SIG-M5 (cell line): ENCODE data around the gene ZCCHC14.
"Not testable (repeated sequence)": the region's sequence is repeated elsewhere in the genome, so short reads cannot be mapped to it uniquely, and the experiment has no call there.

Experiments
- DNase-seq: peaks from one replicate; lab custom pipeline; 2025; lab: John Stamatoyannopoulos, UW

ZCCHC14 gene

DNA sequence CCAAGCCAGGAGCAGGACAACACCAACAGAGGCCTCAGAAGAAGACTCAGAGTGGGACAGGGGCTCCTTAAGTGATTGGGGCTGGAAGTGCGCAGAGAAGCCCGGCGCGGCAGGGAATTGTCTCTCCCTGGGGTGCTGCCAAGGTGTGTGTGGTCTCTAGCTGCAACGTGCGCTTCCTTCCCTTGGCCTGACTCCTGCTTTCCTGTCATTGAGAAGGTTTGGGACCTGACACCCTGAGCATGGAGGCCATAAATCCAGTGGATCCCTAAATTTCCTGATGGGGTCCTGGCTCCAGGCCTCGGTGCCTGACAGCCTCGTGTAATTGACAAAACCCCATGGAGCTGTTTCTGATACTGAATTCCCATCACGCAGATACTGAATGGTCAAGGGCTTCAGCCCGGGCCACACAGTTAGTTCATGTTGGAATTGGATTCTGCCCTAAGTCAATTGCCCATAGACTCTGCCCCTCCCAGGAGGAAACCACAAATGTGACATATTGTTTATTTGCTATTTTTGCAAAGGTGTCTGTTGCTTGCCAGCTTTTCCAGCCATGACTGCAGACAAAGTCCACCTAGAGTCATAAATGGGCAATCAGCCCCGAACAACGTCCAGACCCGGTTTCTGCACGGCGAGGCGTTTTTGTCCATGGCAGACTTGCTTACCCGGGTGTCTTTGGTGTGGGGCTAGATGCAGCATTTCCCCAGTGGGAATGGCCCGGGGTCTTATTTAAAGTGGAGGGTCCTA lies 4.4 kb upstream of the ZCCHC14 start:
- DNase-seq = not testable (repeated sequence)

DNA sequence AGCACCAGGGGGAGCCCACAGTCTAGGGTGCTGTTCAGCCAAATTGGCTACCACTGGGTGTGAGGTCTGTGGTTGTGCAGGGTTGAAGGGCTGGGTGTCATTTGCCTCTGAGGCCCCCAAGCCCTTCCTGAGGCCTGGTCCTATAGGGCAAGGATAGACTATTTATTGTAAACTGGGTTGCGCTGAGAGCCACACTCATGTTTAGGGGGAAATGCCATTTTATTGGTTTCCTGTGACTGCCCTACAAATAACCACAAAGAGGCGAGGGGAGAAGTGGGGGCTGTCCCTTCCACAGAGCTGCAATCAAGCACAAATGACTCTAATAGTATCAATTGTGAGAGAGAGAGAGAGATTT lies 3.6 kb upstream of the ZCCHC14 start:
- no peak for DNase-seq

DNA sequence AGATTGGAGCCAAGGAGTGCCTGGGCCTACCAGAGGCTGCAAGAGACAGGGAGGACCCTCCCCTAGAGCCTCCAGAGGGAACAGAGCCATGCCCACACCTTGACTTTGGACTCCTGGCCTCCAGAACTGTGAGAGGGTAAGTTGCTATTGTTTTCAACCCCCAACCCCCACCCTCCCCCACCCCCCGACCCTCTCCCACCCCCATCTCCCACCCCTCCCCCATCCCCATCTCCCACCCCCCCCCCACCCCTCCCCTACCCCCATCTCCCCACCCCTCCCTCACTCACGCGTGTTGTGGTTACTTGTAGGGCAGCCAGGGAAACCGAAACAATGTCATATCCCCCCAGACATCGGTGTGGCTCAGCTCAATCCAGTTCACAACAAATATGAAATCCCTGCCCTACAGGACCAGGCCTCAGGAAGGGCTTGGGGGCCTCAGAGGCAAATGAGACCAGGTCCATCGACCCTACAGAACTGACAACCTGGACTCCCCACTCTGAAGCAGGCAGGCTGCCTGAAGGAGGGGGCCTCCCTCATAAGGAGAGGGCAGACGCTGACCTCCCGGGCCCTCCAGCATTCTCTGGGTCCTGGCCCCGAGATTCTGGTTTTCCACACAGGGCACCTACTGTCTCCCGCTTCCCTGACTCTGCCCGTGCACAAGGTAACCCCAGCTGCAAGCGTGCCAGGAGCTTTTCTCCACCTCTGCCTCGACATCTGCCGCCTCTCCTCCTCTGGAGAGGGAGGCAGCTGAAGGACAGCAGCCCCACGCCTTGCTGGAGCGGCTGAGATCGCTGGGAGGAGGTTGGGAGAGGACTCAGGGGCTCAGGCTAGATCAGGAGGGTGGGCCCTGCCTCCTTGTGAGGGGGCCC lies 3.0 kb upstream of the ZCCHC14 start:
- no peak for DNase-seq

DNA sequence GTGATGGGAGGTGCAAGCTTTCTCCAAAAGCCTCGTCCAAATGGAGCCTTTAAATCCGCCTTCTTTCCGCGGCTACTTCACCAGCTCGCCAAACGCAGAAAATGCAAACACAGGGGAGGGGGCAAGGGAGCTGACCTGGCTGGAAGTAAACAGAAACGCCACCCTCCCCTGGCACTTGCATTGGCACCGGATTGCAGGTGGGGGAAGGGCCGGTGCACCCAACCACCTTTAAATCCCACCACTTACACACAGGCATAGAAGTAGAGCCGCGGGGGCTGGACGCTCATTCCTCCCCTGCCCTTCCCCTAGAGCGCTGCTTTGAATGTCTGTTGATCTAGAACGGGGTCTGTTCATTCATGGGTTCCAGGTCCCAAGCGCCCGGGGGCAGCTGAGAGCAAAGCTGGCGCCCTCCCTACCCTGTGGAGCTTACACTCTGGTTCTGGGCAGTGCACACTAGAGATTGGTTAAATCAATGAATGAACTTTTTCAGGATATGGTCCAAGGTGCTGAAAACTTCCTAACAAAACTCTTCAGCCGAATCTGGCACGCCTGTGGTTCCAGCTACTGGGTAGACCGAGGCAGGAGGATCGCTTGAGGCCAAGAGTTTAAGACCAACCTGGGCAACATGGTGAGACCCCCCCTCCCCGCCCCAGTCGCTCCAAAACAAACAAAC lies 920 bp upstream of the ZCCHC14 start:
- no peak for DNase-seq

DNA sequence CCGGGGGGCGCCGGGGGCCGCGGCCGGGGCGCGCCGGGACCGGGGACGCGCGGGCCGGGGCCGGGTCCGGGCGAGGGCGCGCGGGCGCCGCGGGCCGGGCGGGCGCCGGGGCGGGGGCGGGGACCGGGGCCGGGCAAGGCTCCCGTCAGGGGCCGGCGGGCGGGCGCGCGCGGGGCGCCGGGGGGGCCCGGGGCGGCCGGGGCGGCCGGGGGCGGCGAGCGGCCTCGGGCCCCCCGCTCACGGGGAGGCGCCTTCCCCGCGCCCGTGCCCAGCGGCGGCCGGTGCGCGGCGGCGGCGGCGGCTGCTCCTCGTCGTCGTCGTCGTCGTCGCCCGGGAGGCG lies 563 bp downstream of the ZCCHC14 start:
- DNase-seq = no peak

DNA sequence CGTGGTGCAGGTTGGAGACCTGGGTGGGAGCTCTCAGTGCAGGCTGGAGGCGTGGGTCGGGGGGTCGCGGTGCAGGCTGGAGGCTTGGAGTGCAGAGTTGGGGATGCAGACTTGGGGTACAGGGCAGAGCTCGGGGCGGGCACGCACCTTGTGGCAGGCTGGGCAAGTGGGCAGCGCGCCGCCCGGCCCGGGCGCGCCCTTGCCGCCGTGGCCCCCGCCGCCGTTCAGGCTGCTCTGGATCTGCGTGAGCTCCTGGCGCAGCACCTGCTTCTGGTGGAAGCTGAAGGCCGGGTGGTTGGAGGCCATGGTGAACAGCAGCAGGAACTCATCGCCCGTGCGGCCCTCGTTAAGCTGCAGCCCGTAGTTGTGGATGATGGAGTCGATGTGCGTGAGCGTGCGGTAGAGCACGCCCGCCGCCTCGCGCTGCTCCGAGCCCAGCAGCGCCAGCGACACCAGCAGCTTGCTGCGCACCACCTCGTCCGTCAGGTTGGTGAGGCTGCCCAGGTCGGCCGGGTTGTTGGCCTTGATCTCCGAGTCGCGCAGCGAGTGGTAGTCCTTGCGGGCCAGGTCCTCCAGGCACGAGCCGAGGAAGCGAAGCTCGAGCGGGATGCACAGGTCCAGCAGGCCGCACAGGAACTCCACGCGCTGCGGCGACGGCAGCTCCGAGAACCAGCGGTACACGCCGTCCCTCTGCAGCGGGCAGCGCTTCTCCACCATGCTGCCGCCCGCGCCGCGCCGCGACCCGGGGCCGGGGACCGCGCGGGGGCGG lies 1.1 kb downstream of the ZCCHC14 start:
- no peak for DNase-seq

DNA sequence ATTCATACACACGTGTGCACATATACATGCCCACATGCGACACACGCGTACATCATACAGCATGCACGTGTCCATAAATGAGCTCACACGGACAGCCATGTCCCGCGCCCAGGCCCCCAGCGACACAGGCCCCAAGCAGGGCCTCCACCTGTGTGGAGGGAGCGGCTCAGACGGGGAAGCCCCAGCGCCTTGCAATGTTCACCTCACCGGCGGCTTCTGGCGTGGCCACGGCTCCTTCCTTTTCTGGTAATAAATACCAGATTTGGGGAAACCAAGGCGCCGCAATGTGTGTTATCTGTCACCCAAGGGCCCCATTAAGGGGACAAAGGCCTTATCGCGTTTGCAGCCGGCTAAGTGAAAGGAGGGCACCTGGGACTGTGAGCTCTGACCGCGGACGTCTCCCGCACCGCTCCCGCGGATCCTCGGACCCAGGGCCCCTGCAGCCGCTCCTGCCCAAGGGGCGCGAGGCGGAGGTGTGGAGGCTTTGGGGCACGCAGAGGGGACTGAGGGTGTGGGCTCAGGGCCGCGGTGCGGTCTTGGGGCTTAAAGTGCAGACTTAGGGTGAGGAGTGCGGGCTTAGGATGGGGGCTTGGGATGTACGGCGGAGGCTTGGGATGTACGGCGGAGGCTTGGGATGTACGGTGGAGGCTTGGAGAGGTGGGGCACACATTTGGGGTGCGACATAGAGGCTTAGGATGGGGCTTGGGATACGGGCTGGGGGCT lies 1.9 kb downstream of the ZCCHC14 start:
- not testable (repeated sequence) for DNase-seq

DNA sequence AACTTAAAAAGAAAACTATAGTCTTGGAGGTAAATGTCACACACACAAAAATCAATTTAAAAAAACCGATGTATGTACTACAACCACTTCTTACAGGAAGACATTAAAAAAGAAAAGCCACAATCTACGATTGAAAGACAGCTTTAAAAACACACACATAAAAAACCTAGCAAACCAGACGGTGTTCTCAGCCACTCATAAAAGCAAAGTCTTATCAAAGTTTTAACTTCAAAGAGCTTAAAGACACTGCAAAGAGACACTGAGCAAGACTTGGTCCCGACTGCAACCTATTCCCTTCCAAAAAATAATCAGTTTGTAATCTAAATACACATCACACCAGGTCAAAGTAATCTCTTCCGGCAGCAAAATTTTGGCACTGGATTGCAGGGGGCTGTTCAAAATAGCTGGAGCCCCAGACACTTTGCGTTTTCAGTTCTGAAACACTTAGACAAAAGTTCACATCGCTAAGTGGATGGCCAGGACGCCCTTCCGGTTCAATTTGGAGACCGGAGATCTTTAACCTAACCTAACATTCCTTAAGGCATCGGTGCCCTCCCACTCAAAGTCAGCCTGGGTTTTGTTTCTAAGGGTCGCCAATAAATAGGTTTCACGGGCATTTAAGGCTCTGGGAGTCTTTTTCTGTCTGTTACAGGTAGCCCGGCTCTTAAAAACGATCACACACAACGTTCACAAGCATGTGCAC lies 2.6 kb downstream of the ZCCHC14 start:
- DNase-seq = no peak

DNA sequence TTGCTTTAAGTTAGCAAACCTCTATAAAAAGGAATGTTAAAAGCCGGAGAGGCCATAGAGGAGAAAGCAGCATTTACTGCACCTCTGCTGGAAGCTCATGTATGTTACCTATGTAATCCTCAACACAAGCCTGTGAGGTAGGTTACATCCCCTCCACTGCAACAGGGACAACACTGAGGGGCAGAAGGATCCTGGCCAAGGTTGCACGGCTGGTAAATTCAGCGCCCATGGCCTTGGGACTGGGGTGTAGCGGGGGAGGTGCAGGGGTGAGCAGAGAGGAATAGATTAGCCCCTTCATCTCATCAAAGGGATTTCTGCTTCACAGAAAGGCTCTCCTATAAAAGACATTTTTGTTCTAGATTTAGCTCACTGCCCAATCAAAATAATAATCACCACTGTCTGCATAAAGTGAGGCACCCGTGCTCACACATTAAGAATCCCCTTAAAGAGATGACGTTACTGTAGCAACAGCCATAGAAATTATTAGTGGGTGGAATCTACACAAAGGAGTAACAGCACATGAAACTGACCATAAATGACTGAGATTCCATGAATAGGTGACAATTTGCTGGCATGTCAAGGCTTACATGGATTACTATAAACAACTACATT lies 3.3 kb downstream of the ZCCHC14 start:
- no peak for DNase-seq

DNA sequence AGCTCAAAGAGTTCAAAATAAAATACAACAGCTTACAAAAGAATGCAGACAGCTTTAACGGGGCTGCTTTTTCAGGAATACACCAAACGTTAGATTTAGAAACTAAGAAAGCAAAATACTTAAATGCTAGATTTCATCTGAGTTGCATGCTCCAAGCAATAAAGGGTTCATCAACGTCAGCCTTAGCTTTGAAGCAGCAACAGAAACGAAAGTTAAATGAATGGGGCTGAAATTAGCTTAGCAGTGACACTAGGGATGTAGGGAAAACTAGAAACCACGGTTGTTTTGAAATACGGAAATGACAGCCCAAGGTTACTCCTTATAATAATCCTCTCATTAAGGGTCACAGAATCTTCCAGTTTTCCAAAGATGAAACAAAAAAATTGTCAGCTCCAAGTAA lies 3.9 kb downstream of the ZCCHC14 start:
- DNase-seq = not testable (repeated sequence)

DNA sequence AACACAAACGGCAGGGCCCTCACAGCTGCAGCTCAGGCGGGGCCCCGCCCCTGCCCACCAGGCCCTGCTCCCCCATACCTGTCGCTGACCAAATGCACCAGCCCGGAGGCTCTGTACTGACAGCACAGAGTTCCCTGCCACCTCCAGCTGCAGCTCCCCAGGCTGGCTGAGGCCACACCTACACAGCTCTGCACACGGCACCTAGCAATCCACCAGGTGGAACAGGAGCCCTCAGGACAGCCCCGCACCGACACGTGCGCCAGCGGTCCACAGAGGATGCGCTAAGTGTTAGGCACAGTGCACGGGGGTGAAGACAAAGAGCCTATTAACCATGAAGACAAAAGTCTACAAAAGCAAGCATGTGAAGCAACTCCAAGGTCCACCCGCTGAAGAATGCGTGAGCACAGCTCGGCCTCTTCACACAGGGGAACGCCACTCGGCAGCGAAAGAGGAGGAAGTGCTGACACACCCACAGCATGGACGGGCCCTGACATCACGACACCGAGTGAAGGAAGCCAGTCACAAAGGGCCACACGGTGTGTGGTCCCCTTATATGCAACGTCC lies 5.4 kb downstream of the ZCCHC14 start:
- DNase-seq = no peak

DNA sequence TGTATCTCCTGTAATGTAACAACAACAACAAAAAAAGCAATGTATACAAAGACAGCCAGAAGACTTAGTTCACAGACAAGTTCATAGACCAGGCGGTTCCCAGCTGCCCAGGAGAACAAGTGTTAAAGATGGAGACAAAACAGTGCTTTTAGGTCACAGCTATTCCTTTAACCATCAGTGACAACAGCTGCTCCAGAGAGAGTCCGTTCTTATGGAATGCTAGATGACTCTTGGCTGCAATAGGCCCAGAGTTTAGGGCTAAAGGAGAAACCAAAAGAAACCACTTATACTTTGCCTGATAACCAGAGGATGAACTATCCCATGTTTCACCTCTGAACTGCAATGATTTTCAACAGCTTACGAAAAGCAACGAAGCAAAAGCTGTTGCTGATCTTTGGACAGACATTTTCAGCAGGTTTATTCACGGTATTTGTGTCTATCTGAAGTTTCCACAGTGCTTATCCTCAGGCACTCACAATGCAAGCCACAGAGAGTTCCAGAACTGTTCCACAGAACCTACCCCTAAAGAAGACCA lies 6.0 kb downstream of the ZCCHC14 start:
- no peak for DNase-seq

DNA sequence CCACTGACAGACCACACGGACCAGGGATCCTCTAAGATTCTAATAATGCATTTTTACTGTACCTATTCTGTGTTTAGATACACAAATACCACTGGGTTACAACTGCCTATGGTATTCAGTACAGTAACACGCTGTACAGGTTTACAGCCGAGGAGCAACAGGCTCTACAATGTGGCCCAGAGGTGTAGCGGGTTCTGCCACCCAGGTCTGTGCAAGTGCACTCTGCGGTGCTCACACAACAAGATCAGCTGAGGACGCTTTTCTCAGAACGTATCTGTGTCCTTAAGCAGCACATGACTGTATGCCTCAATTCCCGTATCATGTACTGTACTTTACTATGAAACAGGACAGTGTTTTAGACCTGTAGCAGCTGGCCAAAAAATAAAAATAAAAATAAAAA lies 6.5 kb downstream of the ZCCHC14 start:
- no peak for DNase-seq

DNA sequence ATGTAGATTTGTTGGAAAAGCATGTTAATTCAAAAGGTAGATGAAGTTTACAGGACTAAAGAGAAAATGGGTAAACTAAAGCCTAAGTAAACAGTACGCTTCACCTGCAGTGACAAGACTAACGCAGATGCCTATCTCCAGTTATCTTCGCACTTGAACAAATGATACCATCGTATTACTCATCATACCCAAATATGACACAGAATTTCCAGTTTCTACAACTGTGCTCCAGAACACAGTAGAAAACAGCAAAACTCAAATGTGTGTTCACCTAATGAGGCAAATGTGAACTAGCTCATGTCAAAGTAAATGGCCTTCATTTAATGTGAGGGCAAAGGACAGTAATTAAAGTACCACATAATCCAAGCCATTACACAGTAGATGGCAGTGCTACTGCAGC lies 7.0 kb downstream of the ZCCHC14 start:
- not testable (repeated sequence) for DNase-seq

DNA sequence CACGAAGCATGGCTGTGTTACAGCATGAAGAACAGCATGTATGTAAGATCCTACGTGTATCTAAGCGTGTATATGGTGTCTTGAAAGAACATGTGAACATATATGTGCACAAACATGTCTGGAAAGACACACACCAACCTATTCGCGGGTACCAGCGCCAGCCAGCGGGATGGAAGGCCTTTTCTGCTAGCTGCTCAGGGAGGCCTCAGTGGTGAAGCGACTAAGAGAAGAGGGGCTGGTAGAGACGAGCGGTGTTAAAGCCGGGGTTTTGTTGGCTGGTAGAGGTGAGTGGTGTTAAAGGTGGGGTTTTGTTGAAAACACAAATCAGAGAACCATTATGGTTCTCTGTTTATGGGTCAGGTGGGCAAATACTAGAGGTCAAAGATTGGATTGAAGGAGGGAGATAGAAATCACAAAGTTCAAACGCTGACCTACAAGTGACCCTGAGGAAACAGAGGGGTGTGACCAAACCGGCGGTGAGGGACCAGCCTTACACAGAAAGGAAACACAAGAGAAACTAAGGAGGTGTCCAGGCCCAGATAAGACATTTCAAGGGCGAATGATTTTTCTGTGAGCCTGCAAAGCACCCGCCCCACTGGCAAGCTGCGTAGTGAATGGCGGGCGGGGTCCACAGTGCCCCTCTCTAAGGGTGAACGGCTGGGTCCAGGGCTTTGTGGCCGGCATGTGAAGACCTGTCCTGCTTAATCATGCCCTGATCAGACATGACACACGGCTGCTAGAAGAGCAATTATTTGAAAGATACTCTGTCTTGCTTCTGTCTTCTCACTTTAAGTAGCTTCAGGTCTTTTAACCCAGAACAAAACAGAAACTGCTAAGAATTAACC lies 8.1 kb downstream of the ZCCHC14 start:
- DNase-seq = no peak

DNA sequence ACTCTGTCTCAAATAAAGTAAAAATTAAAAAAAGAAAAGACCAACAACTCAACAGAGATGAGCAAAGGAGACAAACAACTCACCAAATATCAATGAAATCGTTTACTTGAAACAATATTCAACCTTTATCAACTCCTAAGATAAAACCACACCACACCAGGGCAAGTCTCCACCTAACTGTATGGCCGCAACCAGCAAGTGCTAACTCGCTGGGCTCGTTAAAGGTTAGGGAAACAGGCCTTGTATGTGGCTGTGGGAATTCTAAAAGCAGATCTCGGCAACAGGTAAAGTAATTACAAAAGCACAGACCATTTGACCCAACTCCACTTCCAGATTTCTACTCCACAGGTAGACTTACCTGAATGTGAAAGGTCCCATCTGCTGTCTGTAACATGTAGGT lies 9.3 kb downstream of the ZCCHC14 start:
- no peak for DNase-seq

DNA sequence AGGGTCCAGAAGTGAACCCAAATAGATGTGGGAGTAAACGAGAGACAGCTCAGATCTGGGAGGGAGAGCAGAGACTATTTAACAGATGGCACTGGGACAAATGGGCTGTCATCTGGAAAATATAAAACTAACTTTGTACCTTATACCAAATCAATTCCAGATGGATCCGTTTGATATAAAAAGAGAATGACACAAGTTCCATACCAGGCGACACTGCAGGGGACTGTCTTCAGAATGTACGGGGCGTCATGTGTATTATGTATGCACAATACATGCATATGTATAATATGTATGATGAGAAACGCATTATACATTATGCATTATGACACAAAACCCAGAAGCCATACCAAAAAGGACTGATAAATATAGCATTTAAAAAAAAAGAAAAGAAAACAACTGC lies 10.2 kb downstream of the ZCCHC14 start:
- not testable (repeated sequence) for DNase-seq

DNA sequence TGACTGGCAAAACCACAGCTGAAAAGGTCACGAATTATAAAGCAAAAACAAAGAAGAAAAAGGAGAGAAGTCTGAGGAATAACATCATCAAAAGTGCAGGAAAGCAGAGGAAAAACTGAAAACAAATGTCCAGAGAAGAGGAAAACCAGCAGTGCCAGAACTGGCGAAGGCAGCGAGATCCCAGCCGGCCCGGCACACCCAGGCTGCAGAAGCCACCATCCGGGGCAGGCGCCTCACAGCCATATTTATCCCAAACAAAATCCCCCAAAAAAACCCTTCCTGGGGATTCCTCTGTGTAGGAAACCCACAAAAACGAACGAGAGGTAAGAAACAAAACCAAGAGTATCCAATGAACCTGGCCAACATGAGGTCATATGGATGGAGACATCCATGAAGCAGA lies 10.6 kb downstream of the ZCCHC14 start:
- DNase-seq = no peak

DNA sequence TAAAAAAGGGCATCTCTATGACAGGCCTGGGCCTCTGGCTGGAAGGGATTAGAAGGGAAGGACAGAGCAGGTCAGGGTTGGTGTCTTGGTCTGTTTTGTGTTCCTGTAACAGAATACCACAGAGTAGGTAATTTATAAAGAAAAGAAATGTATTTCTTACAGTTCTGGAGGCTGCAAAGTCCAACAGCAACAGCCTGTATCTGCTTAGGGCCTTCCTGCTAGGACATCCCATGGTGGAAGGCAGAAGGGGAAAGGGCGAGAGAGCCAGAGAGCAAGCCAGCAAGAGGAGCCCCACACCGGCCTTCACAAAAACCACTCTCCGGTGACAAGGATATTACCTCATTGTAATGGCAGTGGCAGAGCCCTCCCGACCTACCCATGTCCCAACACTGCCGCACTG lies 11.1 kb downstream of the ZCCHC14 start:
- DNase-seq = not testable (repeated sequence)
